OCI-M1 (cell line): ENCODE data around the gene PARD3B.
"Not testable (repeated sequence)": the region's sequence is repeated elsewhere in the genome, so short reads cannot be mapped to it uniquely, and the experiment has no call there.

ENCODE experiments used
- DNase-seq: peaks from one replicate; lab custom pipeline; 2025; lab: John Stamatoyannopoulos, UW

Gene PARD3B

DNA sequence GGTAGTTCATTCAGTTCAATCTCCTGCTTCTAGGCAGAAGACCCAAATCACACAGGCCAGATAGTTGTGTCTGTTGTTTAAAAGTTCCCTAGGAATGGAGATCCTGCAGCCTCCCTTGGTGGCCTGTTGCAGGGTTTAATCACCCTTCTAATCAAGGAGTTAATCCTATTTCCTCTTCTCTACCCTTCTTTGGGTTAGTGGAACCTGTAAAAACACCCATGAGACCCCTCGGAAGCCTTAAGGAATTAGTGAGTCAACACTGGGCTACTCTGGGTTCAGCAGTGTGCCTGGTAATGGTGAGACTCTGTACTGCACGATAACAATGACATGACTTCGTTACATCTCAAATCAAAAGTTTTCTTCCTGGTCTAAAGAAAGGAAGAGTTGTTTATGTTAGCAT is 919.4 kb downstream of the PARD3B start:
- DNase-seq: no peak

DNA sequence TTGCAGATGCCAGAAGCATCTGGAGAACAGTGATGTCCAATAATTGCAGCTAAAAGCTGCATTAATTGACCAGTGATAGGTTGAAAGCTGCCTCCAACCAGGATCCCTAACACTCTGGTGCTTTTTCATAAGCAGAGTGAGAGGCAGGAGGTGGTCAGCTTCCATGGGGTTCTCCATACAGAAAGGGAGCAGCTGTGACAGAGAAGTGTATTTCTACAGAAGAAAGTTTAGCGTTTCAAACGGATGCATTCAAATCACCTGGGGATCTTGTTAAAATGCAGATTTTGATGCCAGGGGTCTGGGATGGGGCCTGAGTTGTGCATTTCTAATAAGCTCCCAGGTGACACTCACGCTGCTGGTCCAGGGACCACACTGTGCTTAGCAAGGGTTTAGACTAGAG is 920.5 kb downstream of the PARD3B start:
- no peak for DNase-seq

DNA sequence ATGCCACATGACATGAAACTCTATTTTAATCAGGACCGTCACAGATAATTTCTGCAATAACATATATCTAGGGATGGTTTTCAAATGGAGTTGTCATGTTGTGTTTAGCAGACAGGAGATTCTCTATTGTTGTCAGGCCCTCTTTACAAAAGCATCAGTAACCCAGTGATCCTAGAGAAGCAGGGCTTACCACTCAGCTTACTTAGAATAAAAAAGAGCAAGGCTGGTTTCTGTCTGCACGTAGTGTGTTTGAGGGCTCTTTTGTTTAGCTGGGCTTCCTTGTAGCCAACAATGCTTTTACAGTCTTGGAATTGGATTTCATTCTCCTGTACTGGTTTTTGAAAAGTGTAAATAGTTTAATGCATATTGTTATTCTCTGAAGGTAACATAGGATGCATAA is 926.5 kb downstream of the PARD3B start:
- no peak for DNase-seq

GRCh38 chr2:205473791-205474190 is 928.5 kb downstream of the PARD3B start:
- DNase-seq: no peak

DNA sequence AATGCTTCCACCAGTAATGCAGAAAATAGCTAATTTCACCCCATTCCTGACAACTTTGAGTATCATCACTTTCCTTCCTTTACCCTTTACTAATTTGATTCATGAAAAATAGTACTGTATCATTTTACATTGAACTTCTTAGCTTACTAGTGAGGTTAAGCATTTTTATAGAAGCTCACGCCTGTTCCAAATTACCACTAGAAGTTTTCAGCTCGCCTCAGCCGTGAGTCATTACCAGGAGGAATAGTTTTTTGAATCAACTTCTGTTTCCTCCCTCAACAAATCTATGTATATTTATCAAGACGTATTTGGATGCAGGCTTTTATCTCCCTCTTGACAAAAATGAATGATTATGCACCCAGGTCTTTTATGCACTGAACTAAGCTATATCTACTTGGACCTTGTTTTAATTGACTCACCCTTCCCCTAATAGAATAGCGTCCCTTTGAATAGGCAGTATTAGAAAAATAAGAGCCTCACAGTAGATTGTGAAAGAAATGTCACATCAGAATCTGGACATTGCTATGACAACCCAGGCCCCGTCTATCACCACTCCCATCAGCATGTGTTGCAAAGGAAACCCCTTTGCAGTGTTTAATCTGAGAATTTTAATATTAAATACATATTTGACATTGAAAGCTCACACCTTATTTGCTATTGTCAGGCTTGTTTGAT is 929.6 kb downstream of the PARD3B start:
- DNase-seq: no peak

GRCh38 chr2:205475416-205475768 is 930.1 kb downstream of the PARD3B start:
- DNase-seq: no peak

DNA sequence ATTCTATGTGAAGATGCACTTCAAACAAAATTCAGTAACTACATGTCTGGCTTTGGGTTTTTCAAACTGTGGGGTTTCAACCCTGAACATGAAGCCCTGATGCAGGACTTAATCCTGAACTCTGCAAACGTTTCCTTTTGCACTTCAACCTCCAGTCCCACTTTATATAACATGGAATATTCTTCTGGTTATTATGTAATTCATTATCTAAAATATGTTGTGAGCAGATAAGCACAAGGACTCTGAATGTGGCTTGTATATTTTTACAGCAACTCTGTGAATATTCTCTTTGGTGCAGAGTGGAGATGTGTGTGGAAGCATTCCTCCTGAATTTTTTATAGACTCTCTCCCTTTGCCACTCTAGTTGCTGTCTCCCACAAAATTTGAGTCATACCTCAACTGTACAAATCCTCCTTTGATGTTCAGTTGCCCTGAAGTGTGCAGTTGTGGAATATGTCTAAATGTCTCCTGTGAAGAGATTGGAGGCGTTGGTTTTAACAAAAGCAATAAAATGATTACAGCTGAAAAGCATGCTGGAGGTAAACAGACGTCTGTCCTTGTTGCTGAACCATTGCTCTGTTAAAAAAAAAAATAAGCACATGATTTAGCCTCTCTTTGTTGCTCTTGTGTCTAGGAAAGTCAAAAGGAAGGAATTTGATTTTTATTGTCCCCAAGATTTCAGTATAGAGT is 931.9 kb downstream of the PARD3B start:
- DNase-seq: no peak

GRCh38 chr2:205481861-205482260 is 936.6 kb downstream of the PARD3B start:
- DNase-seq: no peak

GRCh38 chr2:205482399-205483081 is 937.3 kb downstream of the PARD3B start:
- DNase-seq: no peak

GRCh38 chr2:205483095-205483494 is 937.8 kb downstream of the PARD3B start:
- DNase-seq: no peak

GRCh38 chr2:205484215-205484614 is 938.9 kb downstream of the PARD3B start:
- DNase-seq: no peak

DNA sequence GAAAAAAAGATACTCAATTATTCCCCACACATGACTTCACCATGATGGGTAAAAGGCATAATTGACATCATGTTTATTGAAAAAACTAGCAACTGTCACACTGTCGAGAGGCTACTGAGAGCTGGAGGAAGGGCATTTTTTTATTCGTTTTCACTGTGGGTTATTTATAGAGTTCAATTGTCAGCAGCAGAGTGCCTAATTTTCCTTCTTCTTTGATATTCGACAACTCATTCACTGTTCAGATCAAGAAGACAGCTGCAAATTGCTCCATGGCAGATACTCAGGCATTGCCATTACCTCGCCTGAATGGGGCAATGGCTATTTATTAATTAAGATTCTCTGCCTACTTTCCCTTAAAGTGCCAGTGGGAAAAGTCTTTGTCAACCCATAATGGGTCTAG is 939.5 kb downstream of the PARD3B start:
- DNase-seq: no peak

- DNase-seq: not testable (repeated sequence)
These were observed 948.3 kb downstream of the PARD3B start for GRCh38 chr2:205493528-205493927.

DNA sequence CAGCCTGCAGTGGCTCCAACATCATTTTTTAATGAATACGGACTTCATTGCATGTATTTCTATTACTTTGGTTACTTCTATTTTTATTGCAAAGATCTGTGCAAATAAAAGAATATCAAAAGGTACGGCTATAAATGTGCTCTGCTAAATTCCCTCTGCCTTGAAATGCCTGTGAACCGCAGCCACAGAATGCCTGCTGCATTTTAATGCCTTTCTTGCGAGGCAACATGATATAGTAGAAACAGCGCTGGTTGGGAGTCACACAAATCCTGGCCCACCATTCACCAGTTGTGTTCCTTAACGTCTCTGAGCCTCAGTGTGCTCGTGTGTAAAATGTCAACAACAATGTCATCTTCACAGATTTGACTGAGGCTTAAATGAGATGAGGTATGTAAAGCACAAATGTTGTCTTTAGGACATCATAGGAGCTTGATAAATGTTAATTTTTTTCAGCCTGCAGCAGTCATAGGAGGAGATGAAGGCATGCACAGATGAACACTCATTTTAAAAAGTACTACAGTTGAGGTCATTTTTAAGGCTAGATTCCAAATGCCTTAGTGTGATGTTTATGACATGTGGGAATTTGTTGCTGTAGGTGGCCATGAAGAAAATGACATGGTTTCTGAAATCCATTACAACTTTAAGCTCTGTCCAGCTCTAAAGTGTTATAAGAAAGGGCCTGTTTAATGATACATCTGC is 949.4 kb downstream of the PARD3B start:
- no peak for DNase-seq

DNA sequence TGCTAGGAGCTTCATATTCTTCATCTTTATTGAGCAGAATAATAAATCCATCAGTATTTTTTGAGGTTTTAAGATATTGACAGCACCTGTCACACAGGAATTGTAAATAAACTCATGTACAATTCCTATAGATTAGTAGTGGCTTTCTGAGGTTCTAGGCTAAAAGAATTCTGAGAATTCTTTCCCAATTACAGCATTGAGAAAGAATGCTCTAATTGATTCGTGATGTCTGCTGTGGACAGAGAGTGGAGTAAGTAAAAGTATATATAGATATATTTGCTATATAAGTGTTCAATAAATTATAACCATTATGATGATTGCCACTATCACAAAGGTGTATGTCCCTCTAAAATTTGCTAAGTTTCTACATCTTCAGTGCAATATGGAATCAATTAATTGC is 950.5 kb downstream of the PARD3B start:
- no peak for DNase-seq

DNA sequence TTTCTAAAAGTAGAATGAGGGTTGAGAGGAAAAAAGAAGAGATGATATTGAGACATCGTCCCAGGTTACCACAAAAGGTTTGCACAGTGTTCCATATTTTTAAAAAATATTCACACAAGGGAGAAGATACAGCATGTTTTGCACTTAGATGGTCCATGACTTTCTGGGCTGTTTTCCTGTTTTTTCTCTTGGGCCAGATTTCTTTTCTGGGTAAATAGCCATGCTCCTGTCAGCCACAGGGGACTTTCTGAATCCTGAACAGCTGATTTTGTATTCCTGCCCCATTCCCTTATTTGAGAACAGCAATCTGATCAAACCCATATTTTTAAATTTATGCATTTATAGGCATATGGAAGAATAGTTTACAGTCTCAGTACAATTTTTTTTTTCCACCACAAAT is 951.1 kb downstream of the PARD3B start:
- no peak for DNase-seq

GRCh38 chr2:205496772-205497171 is 951.5 kb downstream of the PARD3B start:
- no peak for DNase-seq

DNA sequence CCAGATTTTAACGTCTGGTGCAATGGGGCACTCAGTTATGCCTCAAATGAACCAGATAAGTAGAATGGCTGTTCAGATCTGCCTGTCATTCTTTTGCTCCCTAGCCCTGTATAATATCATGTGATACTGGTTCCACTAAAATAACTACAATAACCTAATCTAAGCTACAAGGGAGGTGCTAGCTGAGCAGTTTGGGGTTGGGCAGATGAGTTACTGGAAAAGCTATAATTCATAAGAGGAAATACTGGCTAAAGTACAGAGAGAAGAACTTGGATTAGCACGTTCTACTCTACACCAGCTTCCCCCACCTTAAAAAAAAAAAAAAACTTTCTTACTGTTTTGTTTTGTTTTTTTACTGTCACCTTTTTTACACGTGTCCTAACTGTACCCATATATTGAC is 953.7 kb downstream of the PARD3B start:
- DNase-seq: no peak

DNA sequence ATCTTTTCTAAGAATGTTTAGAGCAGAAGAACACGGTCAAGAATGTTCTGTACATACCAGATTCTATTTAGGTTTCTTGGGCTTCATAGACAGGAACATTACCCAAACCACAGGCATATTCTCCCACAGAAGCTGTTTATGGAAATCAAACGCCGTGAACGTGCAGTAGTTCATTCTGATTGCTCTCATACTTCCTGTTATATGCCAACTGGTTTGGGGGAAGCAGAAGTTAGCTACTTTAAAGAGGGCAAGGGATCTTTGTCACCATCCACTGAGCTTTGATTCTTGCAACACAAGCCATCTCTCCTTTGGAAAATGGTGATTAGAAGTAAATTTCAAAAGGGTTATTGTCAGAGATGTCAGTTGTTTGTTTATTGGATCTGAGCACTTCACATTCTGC is 954.8 kb downstream of the PARD3B start:
- DNase-seq: no peak

DNA sequence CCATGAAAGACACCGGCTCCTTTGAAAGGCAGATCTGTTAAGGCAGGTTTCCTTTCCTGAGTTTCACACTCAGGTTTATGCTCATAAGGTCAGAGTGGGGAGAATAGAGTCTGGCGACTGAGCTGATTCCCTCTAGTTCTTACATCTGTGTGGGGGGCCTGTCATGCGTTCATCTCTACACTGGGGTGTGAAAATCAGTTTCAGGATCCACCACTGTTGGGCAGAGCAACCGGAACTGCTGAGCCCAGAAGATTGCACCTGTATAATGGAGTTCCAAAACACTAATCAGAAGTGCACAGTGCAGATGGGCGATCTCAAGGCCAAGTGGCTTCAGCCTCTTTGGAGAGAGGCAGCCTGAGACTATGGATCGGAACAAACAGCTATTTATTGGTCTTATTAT is 955.7 kb downstream of the PARD3B start:
- DNase-seq: no peak

GRCh38 chr2:205501826-205502225 is 956.6 kb downstream of the PARD3B start:
- no peak for DNase-seq

DNA sequence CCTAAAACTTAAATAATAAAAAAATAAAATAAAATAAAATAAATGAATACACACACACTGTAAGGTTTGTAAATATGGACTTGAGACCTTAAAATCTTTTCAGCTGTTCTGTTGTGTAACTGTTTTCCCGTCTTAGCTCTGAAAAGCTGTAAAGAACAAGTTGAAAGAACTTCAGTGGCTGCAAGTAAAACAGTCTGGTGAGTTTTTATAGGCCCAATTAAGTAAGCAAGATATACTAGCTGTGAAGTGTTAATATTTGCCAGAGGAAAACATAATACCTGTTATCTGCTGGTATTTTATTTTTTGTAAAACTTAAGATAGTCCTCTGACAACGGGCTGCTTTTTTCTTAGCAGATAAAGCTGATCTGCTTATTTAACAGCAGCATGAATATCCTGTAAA is 960.1 kb downstream of the PARD3B start:
- no peak for DNase-seq

DNA sequence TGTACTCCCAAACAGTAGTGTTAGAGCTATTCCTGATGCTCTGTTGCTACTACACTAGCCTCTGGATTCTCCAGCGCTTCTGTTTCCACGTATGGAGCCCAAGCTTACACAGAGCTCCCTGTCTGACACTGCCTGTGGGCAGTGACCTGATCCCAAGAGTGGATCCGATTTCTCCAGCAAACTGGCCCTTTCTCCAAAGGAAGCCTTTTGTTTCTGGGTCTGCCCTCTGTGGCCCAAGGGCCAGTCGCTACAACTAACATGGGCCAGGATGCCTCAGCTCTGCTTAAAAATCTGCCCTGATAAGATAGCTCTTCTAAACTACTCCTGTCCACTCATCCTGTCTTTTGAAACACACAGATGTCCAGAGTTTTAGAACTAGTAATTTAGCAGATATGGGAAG is 964.4 kb downstream of the PARD3B start:
- DNase-seq: no peak
